ENCODE measurements around the gene ADGRG3.
A peak's percentile ranks its signal among the peaks of the same experiment; 100 is the strongest.
"Not testable (repeated sequence)": the region's sequence is repeated elsewhere in the genome, so short reads cannot be mapped to it uniquely, and the experiment has no call there.

ADGRG3 gene

GRCh38 chr16:57706717-57707116 lies 38.6 kb downstream of the ADGRG3 start:
- H3K27ac Mint-ChIP-seq (ENCODE audit: low read depth), result no peak overlapping the region
- H3K4me3 Mint-ChIP-seq, result no peak overlapping the region
- ATAC-seq (replicated peaks; ENCODE audit: extremely low read depth, poor library complexity, severe bottlenecking), result no peak
- peaks cover 12% of the 10 kb centered on the region for H3K27me3 Mint-ChIP-seq
- DNase-seq (ENCODE audit: low spot score in 2 of 2), result no peak
- H3K9me3 Mint-ChIP-seq, result peaks cover 6% of the 10 kb centered on the region
- H3K36me3 Mint-ChIP-seq (ENCODE audit: insufficient read depth), result peaks cover 2% of the 10 kb centered on the region
- H3K4me1 Mint-ChIP-seq, result no peaks in the 10 kb centered on the region

- Mint-ChIP-seq H3K36me3 (ENCODE audit: insufficient read depth) (peaks cover 2% of the 10 kb centered on the region), H3K9me3 (peaks cover 6% of the 10 kb centered on the region), H3K27me3 (peaks cover 12% of the 10 kb centered on the region), H3K27ac (ENCODE audit: low read depth) (no peak overlapping the region), H3K4me1 (no peaks in the 10 kb centered on the region), H3K4me3 (no peak overlapping the region)
- DNase-seq (ENCODE audit: low spot score in 2 of 2) (no peak), ATAC-seq (replicated peaks; ENCODE audit: extremely low read depth, poor library complexity, severe bottlenecking) (no peak)
Observed at GRCh38 chr16:57707331-57707730, 39.2 kb downstream of the ADGRG3 start.

GRCh38 chr16:57708168-57708567 lies 40.1 kb downstream of the ADGRG3 start:
- Mint-ChIP-seq H3K4me3 (no peak overlapping the region), H3K27ac (ENCODE audit: low read depth) (no peak overlapping the region), H3K4me1 (no peaks in the 10 kb centered on the region), H3K36me3 (ENCODE audit: insufficient read depth) (peaks cover 2% of the 10 kb centered on the region), H3K27me3 (peaks cover 12% of the 10 kb centered on the region), H3K9me3 (peaks cover 6% of the 10 kb centered on the region)
- no peak for DNase-seq (ENCODE audit: low spot score in 2 of 2)
- ATAC-seq (replicated peaks; ENCODE audit: extremely low read depth, poor library complexity, severe bottlenecking), result no peak

GRCh38 chr16:57709663-57710062 lies 41.6 kb downstream of the ADGRG3 start:
- H3K4me3 Mint-ChIP-seq, result no peak overlapping the region
- no peak overlapping the region for H3K27ac Mint-ChIP-seq (ENCODE audit: low read depth)
- peaks cover 6% of the 10 kb centered on the region for H3K9me3 Mint-ChIP-seq
- H3K36me3 Mint-ChIP-seq (ENCODE audit: insufficient read depth), result peaks cover 2% of the 10 kb centered on the region
- H3K27me3 Mint-ChIP-seq, result peaks cover 12% of the 10 kb centered on the region
- DNase-seq (ENCODE audit: low spot score in 2 of 2) (no peak), ATAC-seq (replicated peaks; ENCODE audit: extremely low read depth, poor library complexity, severe bottlenecking) (no peak)
- H3K4me1 Mint-ChIP-seq, result no peaks in the 10 kb centered on the region

GRCh38 chr16:57711346-57711745 lies 43.2 kb downstream of the ADGRG3 start:
- Mint-ChIP-seq H3K4me3 (no peak overlapping the region), H3K27ac (ENCODE audit: low read depth) (peak overlapping the region; percentile 67), H3K4me1 (no peaks in the 10 kb centered on the region), H3K36me3 (ENCODE audit: insufficient read depth) (peaks cover 2% of the 10 kb centered on the region), H3K9me3 (peaks cover 6% of the 10 kb centered on the region), H3K27me3 (peaks cover 12% of the 10 kb centered on the region)
- DNase-seq (ENCODE audit: low spot score in 2 of 2) (no peak), ATAC-seq (replicated peaks; ENCODE audit: extremely low read depth, poor library complexity, severe bottlenecking) (no peak)

- ATAC-seq (replicated peaks; ENCODE audit: extremely low read depth, poor library complexity, severe bottlenecking), result no peak
- Mint-ChIP-seq H3K36me3 (ENCODE audit: insufficient read depth) (peaks cover 2% of the 10 kb centered on the region), H3K9me3 (peaks cover under 1% of the 10 kb centered on the region), H3K4me3 (no peak overlapping the region), H3K4me1 (no peaks in the 10 kb centered on the region), H3K27ac (ENCODE audit: low read depth) (no peak overlapping the region), H3K27me3 (peaks cover 5% of the 10 kb centered on the region)
- no peak for DNase-seq (ENCODE audit: low spot score in 2 of 2)
Observed at GRCh38 chr16:57711993-57712392, 43.9 kb downstream of the ADGRG3 start.

- not testable (repeated sequence) for ATAC-seq (replicated peaks; ENCODE audit: extremely low read depth, poor library complexity, severe bottlenecking); DNase-seq (ENCODE audit: low spot score in 2 of 2); H3K9me3 Mint-ChIP-seq; H3K4me3 Mint-ChIP-seq; H3K27me3 Mint-ChIP-seq; H3K27ac Mint-ChIP-seq (ENCODE audit: low read depth); H3K36me3 Mint-ChIP-seq (ENCODE audit: insufficient read depth); H3K4me1 Mint-ChIP-seq
Observed at GRCh38 chr16:57712569-57712968, 44.5 kb downstream of the ADGRG3 start.

GRCh38 chr16:57713596-57713995 lies 45.5 kb downstream of the ADGRG3 start:
- Mint-ChIP-seq H3K9me3 (no peaks in the 10 kb centered on the region), H3K27me3 (no peaks in the 10 kb centered on the region), H3K27ac (ENCODE audit: low read depth) (no peak overlapping the region), H3K4me1 (no peaks in the 10 kb centered on the region), H3K4me3 (no peak overlapping the region), H3K36me3 (ENCODE audit: insufficient read depth) (peaks cover 2% of the 10 kb centered on the region)
- ATAC-seq (replicated peaks; ENCODE audit: extremely low read depth, poor library complexity, severe bottlenecking) (no peak), DNase-seq (ENCODE audit: low spot score in 2 of 2) (no peak)

- Mint-ChIP-seq H3K4me3 (no peak overlapping the region), H3K36me3 (ENCODE audit: insufficient read depth) (no peaks in the 10 kb centered on the region), H3K4me1 (no peaks in the 10 kb centered on the region), H3K27me3 (no peaks in the 10 kb centered on the region), H3K9me3 (no peaks in the 10 kb centered on the region), H3K27ac (ENCODE audit: low read depth) (no peak overlapping the region)
- no peak for DNase-seq (ENCODE audit: low spot score in 2 of 2)
- no peak for ATAC-seq (replicated peaks; ENCODE audit: extremely low read depth, poor library complexity, severe bottlenecking)
Observed at GRCh38 chr16:57714047-57714446, 45.9 kb downstream of the ADGRG3 start.

- no peaks in the 10 kb centered on the region for H3K36me3 Mint-ChIP-seq (ENCODE audit: insufficient read depth)
- no peaks in the 10 kb centered on the region for H3K4me1 Mint-ChIP-seq
- H3K4me3 Mint-ChIP-seq, result no peak overlapping the region
- H3K9me3 Mint-ChIP-seq, result no peaks in the 10 kb centered on the region
- ATAC-seq (replicated peaks; ENCODE audit: extremely low read depth, poor library complexity, severe bottlenecking) (no peak), DNase-seq (ENCODE audit: low spot score in 2 of 2) (no peak)
- H3K27me3 Mint-ChIP-seq, result no peaks in the 10 kb centered on the region
- H3K27ac Mint-ChIP-seq (ENCODE audit: low read depth), result no peak overlapping the region
Observed at GRCh38 chr16:57720142-57720575, 52.1 kb downstream of the ADGRG3 start.

- H3K27me3 Mint-ChIP-seq, result no peaks in the 10 kb centered on the region
- H3K36me3 Mint-ChIP-seq (ENCODE audit: insufficient read depth), result no peaks in the 10 kb centered on the region
- no peak overlapping the region for H3K4me3 Mint-ChIP-seq
- H3K4me1 Mint-ChIP-seq, result no peaks in the 10 kb centered on the region
- DNase-seq (ENCODE audit: low spot score in 2 of 2) (no peak), ATAC-seq (replicated peaks; ENCODE audit: extremely low read depth, poor library complexity, severe bottlenecking) (no peak)
- H3K9me3 Mint-ChIP-seq, result no peaks in the 10 kb centered on the region
- no peak overlapping the region for H3K27ac Mint-ChIP-seq (ENCODE audit: low read depth)
Observed at GRCh38 chr16:57721356-57722209, 53.5 kb downstream of the ADGRG3 start.

- ATAC-seq (replicated peaks; ENCODE audit: extremely low read depth, poor library complexity, severe bottlenecking), result no peak
Observed at GRCh38 chr16:57722210-57722499, 54.0 kb downstream of the ADGRG3 start.

GRCh38 chr16:57722651-57723050 lies 54.5 kb downstream of the ADGRG3 start:
- Mint-ChIP-seq H3K9me3 (no peaks in the 10 kb centered on the region), H3K27ac (ENCODE audit: low read depth) (no peak overlapping the region), H3K4me3 (no peak overlapping the region), H3K36me3 (ENCODE audit: insufficient read depth) (no peaks in the 10 kb centered on the region), H3K4me1 (no peaks in the 10 kb centered on the region), H3K27me3 (no peaks in the 10 kb centered on the region)
- no peak for ATAC-seq (replicated peaks; ENCODE audit: extremely low read depth, poor library complexity, severe bottlenecking)
- no peak for DNase-seq (ENCODE audit: low spot score in 2 of 2)

More at GRCh38 chr16:57722210-57722499, 54.0 kb downstream of the ADGRG3 start:
- no peaks in the 10 kb centered on the region for H3K27me3 Mint-ChIP-seq
- H3K9me3 Mint-ChIP-seq, result no peaks in the 10 kb centered on the region
- no peak for DNase-seq (ENCODE audit: low spot score in 2 of 2)
- no peak overlapping the region for H3K4me3 Mint-ChIP-seq
- no peaks in the 10 kb centered on the region for H3K36me3 Mint-ChIP-seq (ENCODE audit: insufficient read depth)
- H3K27ac Mint-ChIP-seq (ENCODE audit: low read depth), result no peak overlapping the region
- H3K4me1 Mint-ChIP-seq, result no peaks in the 10 kb centered on the region
